ENCODE data around the gene FGF4. TPM values are rescaled to one million over a fixed set of nuclear protein-coding genes. Genes with fewer than 3 reads are reported as not detected.

FGF4 gene
- total RNA-seq, 1 experiment from 2014 or later = not detected

DNA sequence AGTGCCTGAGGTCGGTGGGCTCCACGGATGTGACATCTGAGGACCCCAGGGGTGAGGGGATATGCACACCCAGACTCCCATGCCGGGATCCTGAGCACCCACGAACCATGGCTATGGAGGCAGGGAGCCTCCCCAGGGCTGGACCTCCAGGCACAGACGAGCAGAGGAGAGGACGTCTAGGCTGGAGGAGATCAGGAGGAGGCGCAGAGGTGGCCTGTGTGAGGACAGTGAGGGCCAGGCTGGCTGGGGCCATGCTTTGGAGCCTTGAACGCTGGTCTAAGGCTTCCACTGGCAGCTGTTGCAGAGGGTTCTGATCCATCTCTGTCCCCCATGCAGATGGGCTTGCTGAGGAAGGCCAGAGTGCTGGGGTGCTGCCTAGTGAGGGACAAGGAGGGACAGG, 29.0 kb downstream of the FGF4 start:
- no peaks in the 10 kb centered on the region for H3K9me3 ChIP-seq
- ChIA-PET CTCF (no interaction called here), POLR2A (no interaction called here)
- Mint-ChIP-seq H3K4me1 (ENCODE audit: low read depth, unreplicated experiment) (peaks cover 8% of the 10 kb centered on the region), H3K4me3 (ENCODE audit: unreplicated experiment) (no peak overlapping the region), H3K36me3 (ENCODE audit: insufficient read depth, unreplicated experiment) (no peaks in the 10 kb centered on the region), H3K27me3 (ENCODE audit: insufficient read depth, unreplicated experiment) (no peaks in the 10 kb centered on the region), H3K27ac (ENCODE audit: unreplicated experiment) (no peak overlapping the region), H3K9me3 (ENCODE audit: unreplicated experiment) (no peaks in the 10 kb centered on the region)
- H3K4me3 ChIP-seq (ENCODE audit: low read depth, low read length) = no peak overlapping the region
- peaks cover 11% of the 10 kb centered on the region; the same call in 1 of the 2 replicates for H3K4me1 ChIP-seq
- H3K27me3 ChIP-seq (replicated peaks; ENCODE audit: control insufficient read depth, insufficient read depth, low read length) = no peaks in the 10 kb centered on the region
- intact Hi-C loops (cut with micrococcal nuclease; ENCODE audit: unreplicated experiment) = no loop called here
- TF ChIP-seq, protein P1, sequence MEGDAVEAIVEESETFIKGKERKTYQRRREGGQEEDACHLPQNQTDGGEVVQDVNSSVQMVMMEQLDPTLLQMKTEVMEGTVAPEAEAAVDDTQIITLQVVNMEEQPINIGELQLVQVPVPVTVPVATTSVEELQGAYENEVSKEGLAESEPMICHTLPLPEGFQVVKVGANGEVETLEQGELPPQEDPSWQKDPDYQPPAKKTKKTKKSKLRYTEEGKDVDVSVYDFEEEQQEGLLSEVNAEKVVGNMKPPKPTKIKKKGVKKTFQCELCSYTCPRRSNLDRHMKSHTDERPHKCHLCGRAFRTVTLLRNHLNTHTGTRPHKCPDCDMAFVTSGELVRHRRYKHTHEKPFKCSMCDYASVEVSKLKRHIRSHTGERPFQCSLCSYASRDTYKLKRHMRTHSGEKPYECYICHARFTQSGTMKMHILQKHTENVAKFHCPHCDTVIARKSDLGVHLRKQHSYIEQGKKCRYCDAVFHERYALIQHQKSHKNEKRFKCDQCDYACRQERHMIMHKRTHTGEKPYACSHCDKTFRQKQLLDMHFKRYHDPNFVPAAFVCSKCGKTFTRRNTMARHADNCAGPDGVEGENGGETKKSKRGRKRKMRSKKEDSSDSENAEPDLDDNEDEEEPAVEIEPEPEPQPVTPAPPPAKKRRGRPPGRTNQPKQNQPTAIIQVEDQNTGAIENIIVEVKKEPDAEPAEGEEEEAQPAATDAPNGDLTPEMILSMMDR (IDR thresholded peaks at IDR 0.05; ENCODE audit: insufficient read depth in 1 of 2, low read depth in 1 of 2, low read length in 1 of 2, severe bottlenecking in 1 of 2, unreplicated experiment in 1 of 2) = no peak
- DNase-seq = no peak
- BruUV-seq (replicated peaks) = no TSS peak
- H3K36me3 ChIP-seq (ENCODE audit: control insufficient read depth, insufficient read depth, low read length) = no peaks in the 10 kb centered on the region

DNA sequence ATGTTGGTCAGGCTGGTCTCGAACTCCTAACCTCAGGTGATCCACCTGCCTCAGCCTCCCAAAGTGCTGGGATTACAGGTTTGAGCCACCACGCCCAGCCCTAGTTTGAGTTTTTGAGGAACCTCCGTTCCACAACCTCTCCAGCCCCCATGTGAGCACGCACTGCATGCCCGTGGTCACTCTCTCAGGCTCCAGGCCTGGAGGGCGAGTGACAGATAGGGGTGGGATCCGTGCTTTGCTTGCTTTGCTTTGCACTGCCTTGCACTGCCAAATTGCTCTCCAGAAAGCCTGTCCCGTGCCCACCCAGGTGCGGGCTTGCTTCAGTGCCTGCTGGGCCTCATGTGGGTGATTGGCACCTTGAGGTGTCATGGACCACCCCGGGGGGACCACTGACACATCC, 29.9 kb downstream of the FGF4 start:
- Histone ChIP-seq H3K4me1 (peaks cover 11% of the 10 kb centered on the region; the same call in 1 of the 2 replicates), H3K27me3 (replicated peaks; ENCODE audit: control insufficient read depth, insufficient read depth, low read length) (no peaks in the 10 kb centered on the region), H3K4me3 (ENCODE audit: low read depth, low read length) (no peak overlapping the region), H3K9me3 (no peaks in the 10 kb centered on the region), H3K36me3 (ENCODE audit: control insufficient read depth, insufficient read depth, low read length) (no peaks in the 10 kb centered on the region)
- TF ChIP-seq, protein P1 (IDR thresholded peaks at IDR 0.05; ENCODE audit: insufficient read depth in 1 of 2, low read depth in 1 of 2, low read length in 1 of 2, severe bottlenecking in 1 of 2, unreplicated experiment in 1 of 2) = no peak
- no peak for DNase-seq
- Mint-ChIP-seq H3K36me3 (ENCODE audit: insufficient read depth, unreplicated experiment) (no peaks in the 10 kb centered on the region), H3K27me3 (ENCODE audit: insufficient read depth, unreplicated experiment) (no peaks in the 10 kb centered on the region), H3K4me1 (ENCODE audit: low read depth, unreplicated experiment) (peaks cover 8% of the 10 kb centered on the region), H3K27ac (ENCODE audit: unreplicated experiment) (no peak overlapping the region), H3K4me3 (ENCODE audit: unreplicated experiment) (no peak overlapping the region), H3K9me3 (ENCODE audit: unreplicated experiment) (no peaks in the 10 kb centered on the region)
- BruUV-seq (replicated peaks) = no TSS peak
- POLR2A ChIA-PET = no interaction called here
- CTCF ChIA-PET = no interaction called here
- intact Hi-C loops (cut with micrococcal nuclease; ENCODE audit: unreplicated experiment) = no loop called here

DNA sequence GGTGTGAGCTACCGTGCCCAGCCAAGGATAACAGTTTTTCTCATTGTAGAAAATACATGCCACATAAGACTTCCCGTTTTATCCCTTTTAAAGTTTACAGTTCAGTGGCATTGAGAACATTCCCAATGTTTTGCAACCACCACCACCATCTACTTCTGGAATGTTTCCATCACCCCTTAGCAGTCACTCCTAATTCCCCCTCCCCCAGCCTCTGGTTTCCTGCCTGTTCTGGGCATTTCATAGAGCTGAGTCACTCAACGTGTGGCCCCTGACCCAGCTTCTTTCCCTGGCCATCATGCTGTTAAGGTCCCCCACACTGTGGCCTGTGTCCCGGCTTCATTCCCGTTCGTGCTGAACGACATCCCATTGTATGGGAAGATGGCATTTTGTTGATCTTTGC, 30.7 kb downstream of the FGF4 start:
- H3K4me3 Mint-ChIP-seq (ENCODE audit: unreplicated experiment) = no peak overlapping the region
- DNase-seq = peak; percentile 64 to 76
- Histone ChIP-seq H3K36me3 (ENCODE audit: control insufficient read depth, insufficient read depth, low read length) (no peaks in the 10 kb centered on the region), H3K9me3 (no peaks in the 10 kb centered on the region), H3K4me1 (peaks cover 11% of the 10 kb centered on the region; the same call in 1 of the 2 replicates), H3K4me3 (ENCODE audit: low read depth, low read length) (no peak overlapping the region), H3K27me3 (replicated peaks; ENCODE audit: control insufficient read depth, insufficient read depth, low read length) (no peaks in the 10 kb centered on the region)
- TF ChIP-seq, protein P1 (IDR thresholded peaks at IDR 0.05; ENCODE audit: insufficient read depth in 1 of 2, low read depth in 1 of 2, low read length in 1 of 2, severe bottlenecking in 1 of 2, unreplicated experiment in 1 of 2) = no peak
- H3K36me3 Mint-ChIP-seq (ENCODE audit: insufficient read depth, unreplicated experiment) = no peaks in the 10 kb centered on the region
- ChIA-PET CTCF (interaction anchor here (1.0 to 1.2 kb wide), 2 partner anchors 29 to 35 kb away, joined by 3 read pairs; no protein-coding TSS in a partner anchor), POLR2A (no interaction called here)
- no peaks in the 10 kb centered on the region for H3K9me3 Mint-ChIP-seq (ENCODE audit: unreplicated experiment)
- no TSS peak for BruUV-seq (replicated peaks)
- H3K4me1 Mint-ChIP-seq (ENCODE audit: low read depth, unreplicated experiment) = peaks cover 8% of the 10 kb centered on the region
- H3K27ac Mint-ChIP-seq (ENCODE audit: unreplicated experiment) = peak overlapping the region; percentile 4
- intact Hi-C loops (cut with micrococcal nuclease; ENCODE audit: unreplicated experiment) = no loop called here
- H3K27me3 Mint-ChIP-seq (ENCODE audit: insufficient read depth, unreplicated experiment) = no peaks in the 10 kb centered on the region
